Right lobe of liver (tissue), 4 donors: ENCODE measurements around the gene SAXO2.
"Not testable (repeated sequence)": the region's sequence is repeated elsewhere in the genome, so short reads cannot be mapped to it uniquely, and the experiment has no call there.

Experiments
- POLR2A ChIP-seq: fragments of 450-650 bp; IDR thresholded peaks from one replicate; pipeline ENCODE4 v1.6.1; 2017; ENCODE audit warnings: antibody characterized with exemption, mild to moderate bottlenecking
- TF ChIP-seq, protein P1 (sequence below), 4 donors: fragments of 200-600 bp in 3 of 4; fragments of 450-650 bp in 1 of 4; IDR thresholded peaks; one replicate each; pipeline versions ENCODE4 v1.5.1 to v1.8.0; 2016 to 2022; ENCODE audit warnings: antibody characterized with exemption in 4 of 4, mild to moderate bottlenecking in 2 of 4
- donor health status: DM: no; HTN: no; CAD: no.
- donor health status: DM: no; HTN: no; CAD: no.
- donor health status: DM: no; HTN: yes; CAD: no.

DNA sequence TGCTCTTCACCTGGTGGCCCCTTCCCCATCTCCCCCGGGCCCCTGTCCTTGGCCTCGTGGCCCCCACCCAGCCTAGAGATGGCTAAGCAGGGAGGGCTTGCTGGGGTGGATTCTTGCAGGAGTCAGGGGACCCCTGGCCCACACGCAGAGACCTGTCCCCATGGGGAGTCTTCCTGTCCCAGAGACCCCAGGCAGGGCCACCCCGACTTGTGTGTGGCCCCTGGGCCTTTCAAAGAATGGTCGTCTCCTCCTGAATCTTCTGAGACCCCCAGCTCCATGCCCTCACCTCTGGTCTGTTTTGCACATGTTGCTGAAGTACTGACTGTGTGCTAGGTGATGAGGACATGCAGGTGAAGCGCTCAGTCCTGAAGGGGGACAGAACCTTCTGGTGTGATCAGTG lies 58.2 kb downstream of the SAXO2 start:
- TF ChIP-seq, protein P1, sequence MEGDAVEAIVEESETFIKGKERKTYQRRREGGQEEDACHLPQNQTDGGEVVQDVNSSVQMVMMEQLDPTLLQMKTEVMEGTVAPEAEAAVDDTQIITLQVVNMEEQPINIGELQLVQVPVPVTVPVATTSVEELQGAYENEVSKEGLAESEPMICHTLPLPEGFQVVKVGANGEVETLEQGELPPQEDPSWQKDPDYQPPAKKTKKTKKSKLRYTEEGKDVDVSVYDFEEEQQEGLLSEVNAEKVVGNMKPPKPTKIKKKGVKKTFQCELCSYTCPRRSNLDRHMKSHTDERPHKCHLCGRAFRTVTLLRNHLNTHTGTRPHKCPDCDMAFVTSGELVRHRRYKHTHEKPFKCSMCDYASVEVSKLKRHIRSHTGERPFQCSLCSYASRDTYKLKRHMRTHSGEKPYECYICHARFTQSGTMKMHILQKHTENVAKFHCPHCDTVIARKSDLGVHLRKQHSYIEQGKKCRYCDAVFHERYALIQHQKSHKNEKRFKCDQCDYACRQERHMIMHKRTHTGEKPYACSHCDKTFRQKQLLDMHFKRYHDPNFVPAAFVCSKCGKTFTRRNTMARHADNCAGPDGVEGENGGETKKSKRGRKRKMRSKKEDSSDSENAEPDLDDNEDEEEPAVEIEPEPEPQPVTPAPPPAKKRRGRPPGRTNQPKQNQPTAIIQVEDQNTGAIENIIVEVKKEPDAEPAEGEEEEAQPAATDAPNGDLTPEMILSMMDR (IDR thresholded peaks at IDR 0.05) = not testable (repeated sequence)
- TF ChIP-seq POLR2A = not testable (repeated sequence)
